Stimulated activated CD4-positive, alpha-beta T cell treated with anti-CD3 and anti-CD28 coated beads, Interleukin-12 subunit alpha, Interleukin-12 subunit beta, amount 100 ng/mL, for 24 hours (primary cell): ENCODE data around the gene FOXK1.

Experiments used
- DNase-seq, 2 experiments: peaks; one replicate each; pipeline ENCODE4 v3.0.0-alpha.2; 2020; ENCODE audit warnings: low read depth in 2 of 2

Gene FOXK1

GRCh38 chr7:4745265-4745919, 63.3 kb downstream of the FOXK1 start:
- no peak for DNase-seq

GRCh38 chr7:4745971-4746919, 64.2 kb downstream of the FOXK1 start:
- DNase-seq, result no peak

- no peak for DNase-seq
Measured at GRCh38 chr7:4747013-4747412, 64.9 kb downstream of the FOXK1 start.

- DNase-seq, result no peak
Measured at GRCh38 chr7:4747746-4748145, 65.7 kb downstream of the FOXK1 start.

- DNase-seq, result no peak
Measured at GRCh38 chr7:4748231-4748681, 66.2 kb downstream of the FOXK1 start.

- no peak for DNase-seq
Measured at GRCh38 chr7:4749363-4749762, 67.3 kb downstream of the FOXK1 start.

GRCh38 chr7:4749798-4750197, 67.7 kb downstream of the FOXK1 start:
- no peak for DNase-seq

GRCh38 chr7:4751398-4751947, 69.4 kb downstream of the FOXK1 start:
- no peak for DNase-seq

- peak; percentile 63 to 80 for DNase-seq
Measured at GRCh38 chr7:4753598-4754432, 71.7 kb downstream of the FOXK1 start.

- DNase-seq, result no peak
Measured at GRCh38 chr7:4754433-4755010, 72.4 kb downstream of the FOXK1 start.

GRCh38 chr7:4755045-4755444, 73.0 kb downstream of the FOXK1 start:
- DNase-seq, result no peak

- no peak for DNase-seq
Measured at GRCh38 chr7:4758111-4758510, 76.0 kb downstream of the FOXK1 start.

GRCh38 chr7:4758791-4759190, 76.7 kb downstream of the FOXK1 start:
- DNase-seq, result no peak

GRCh38 chr7:4759211-4759610, 77.1 kb downstream of the FOXK1 start:
- no peak for DNase-seq

GRCh38 chr7:4760952-4761351, 78.9 kb downstream of the FOXK1 start:
- DNase-seq, result no peak

GRCh38 chr7:4762121-4763055, 80.3 kb downstream of the FOXK1 start:
- no peak for DNase-seq

- no peak for DNase-seq
Measured at GRCh38 chr7:4763091-4763793, 81.1 kb downstream of the FOXK1 start.

GRCh38 chr7:4763794-4764185, 81.7 kb downstream of the FOXK1 start:
- no peak for DNase-seq

- DNase-seq, result no peak
Measured at GRCh38 chr7:4764402-4765007, 82.4 kb downstream of the FOXK1 start.
